Measurements from ENCODE around the gene SKAP2. TPM values are rescaled to one million over a fixed set of nuclear protein-coding genes. Genes with fewer than 3 reads are reported as not detected.

SKAP2 gene
- total and polyA plus RNA-seq, 2 donors (not counting 3 experiments of a cell fraction or from before 2014, with no cell fraction given): 4.0 to 27.6 TPM

DNA sequence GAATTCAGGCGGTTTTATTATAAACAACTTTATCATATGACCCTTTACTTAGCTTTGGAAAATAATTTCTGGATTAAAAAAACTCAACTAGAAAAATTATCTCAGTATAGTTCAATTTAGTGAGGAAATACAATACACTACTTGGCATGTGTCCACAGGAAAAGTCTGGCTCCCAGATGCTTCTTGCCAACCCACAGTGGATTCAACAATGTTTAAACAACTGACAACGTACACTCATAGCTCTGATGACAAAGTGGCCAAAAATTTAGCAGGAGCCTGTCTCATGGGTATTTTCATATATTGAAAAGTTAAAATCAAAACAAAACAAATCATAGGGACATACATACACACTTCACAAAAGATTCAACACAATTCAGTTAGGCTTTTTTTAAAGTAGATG lies 158.8 kb downstream of the SKAP2 start:
- H3K27me3 ChIP-seq (ENCODE audit: control insufficient read depth in 2 of 2, insufficient read depth in 2 of 2, low read length in 2 of 2): no peaks in the 10 kb centered on the region
- TF ChIP-seq GATA2 (IDR thresholded peaks at IDR 0.05; ENCODE audit: insufficient read depth, insufficient read length, low read depth, low read length) (peak; percentile 43), POLR2A (IDR thresholded peaks at IDR 0.05; ENCODE audit: low read depth, low read length) (peak; percentile 23), FOS (IDR thresholded peaks at IDR 0.05; ENCODE audit: borderline replicate concordance, insufficient read depth, low read length) (peak; percentile 82), JUN (IDR thresholded peaks at IDR 0.05; ENCODE audit: borderline replicate concordance, insufficient read depth, insufficient read length, low read depth) (peak; percentile 73), EZH2 (IDR thresholded peaks at IDR 0.05; ENCODE audit: borderline replicate concordance, low read depth, low read length, severe bottlenecking) (no peak), POLR2AphosphoS5 (IDR thresholded peaks at IDR 0.05; ENCODE audit: insufficient read depth, low read depth, low read length) (peak; percentile 61), MYC (IDR thresholded peaks at IDR 0.05; ENCODE audit: low read depth, low read length) (no peak)
- TF ChIP-seq, protein P1, sequence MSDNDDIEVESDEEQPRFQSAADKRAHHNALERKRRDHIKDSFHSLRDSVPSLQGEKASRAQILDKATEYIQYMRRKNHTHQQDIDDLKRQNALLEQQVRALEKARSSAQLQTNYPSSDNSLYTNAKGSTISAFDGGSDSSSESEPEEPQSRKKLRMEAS (IDR thresholded peaks at IDR 0.05; ENCODE audit: insufficient read depth, insufficient read length): no peak
- TF ChIP-seq, protein P2, sequence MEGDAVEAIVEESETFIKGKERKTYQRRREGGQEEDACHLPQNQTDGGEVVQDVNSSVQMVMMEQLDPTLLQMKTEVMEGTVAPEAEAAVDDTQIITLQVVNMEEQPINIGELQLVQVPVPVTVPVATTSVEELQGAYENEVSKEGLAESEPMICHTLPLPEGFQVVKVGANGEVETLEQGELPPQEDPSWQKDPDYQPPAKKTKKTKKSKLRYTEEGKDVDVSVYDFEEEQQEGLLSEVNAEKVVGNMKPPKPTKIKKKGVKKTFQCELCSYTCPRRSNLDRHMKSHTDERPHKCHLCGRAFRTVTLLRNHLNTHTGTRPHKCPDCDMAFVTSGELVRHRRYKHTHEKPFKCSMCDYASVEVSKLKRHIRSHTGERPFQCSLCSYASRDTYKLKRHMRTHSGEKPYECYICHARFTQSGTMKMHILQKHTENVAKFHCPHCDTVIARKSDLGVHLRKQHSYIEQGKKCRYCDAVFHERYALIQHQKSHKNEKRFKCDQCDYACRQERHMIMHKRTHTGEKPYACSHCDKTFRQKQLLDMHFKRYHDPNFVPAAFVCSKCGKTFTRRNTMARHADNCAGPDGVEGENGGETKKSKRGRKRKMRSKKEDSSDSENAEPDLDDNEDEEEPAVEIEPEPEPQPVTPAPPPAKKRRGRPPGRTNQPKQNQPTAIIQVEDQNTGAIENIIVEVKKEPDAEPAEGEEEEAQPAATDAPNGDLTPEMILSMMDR (IDR thresholded peaks at IDR 0.05; ENCODE audit: extremely low read depth in 1 of 2, insufficient read depth in 1 of 2, low read depth in 1 of 2, low read length in 2 of 2): no peak
- ChIA-PET POLR2A (no interaction called here), CTCF (interaction anchor here (0.7 to 6.6 kb wide), 9 partner anchors 14 to 474 kb away, joined by 3 to 46 read pairs (median 3); no protein-coding TSS in a partner anchor)
- H4K20me1 ChIP-seq (replicated peaks; ENCODE audit: control insufficient read depth, extremely low read depth, insufficient read depth, low read length): no peaks in the 10 kb centered on the region
- no peak overlapping the region for H3K4me3 ChIP-seq (replicated peaks in 1 of 3; ENCODE audit: insufficient read depth in 1 of 3, low read depth in 1 of 3, low read length in 3 of 3)
- peak; percentile 93 for FAIRE-seq
- H3K9me3 ChIP-seq (replicated peaks; ENCODE audit: control insufficient read depth, insufficient read depth, low read length): no peaks in the 10 kb centered on the region
- H3K9me1 ChIP-seq (replicated peaks; ENCODE audit: control insufficient read depth, extremely low read depth, insufficient read depth, low read length): no peaks in the 10 kb centered on the region
- H2AFZ ChIP-seq (ENCODE audit: low read depth, low read length): no peak overlapping the region
- BruUV-seq (replicated peaks): no TSS peak
- H3K27ac ChIP-seq (ENCODE audit: insufficient read depth, low read depth, low read length): peak overlapping the region; percentile 63
- DNase-seq (ENCODE audit: low read depth, low spot score): peak; percentile 96
- H3K79me2 ChIP-seq (ENCODE audit: control insufficient read depth, insufficient read depth, low read length): no peaks in the 10 kb centered on the region
- H3K4me2 ChIP-seq (ENCODE audit: insufficient read depth, low read length): peak overlapping the region; percentile 45
- dilution Hi-C loops (cut with MboI; ENCODE audit: extremely low pct_ligation_motif_present, low sequenced_read_pairs) (no loop called here), intact Hi-C loops (cut with micrococcal nuclease) (loop anchor here (2.0 kb wide), 1 partner anchor 17 kb away; no protein-coding TSS in a partner anchor)
- H3K9ac ChIP-seq (replicated peaks; ENCODE audit: extremely low read depth, insufficient read depth, low read length): peak overlapping the region; percentile 34
- H3K4me1 ChIP-seq (ENCODE audit: control insufficient read depth, extremely low read depth, insufficient read depth, low read length): peaks cover 21% of the 10 kb centered on the region
- no peaks in the 10 kb centered on the region for H3K36me3 ChIP-seq (ENCODE audit: control insufficient read depth in 2 of 2, extremely low read depth in 1 of 2, insufficient read depth in 2 of 2, low read length in 2 of 2)
